Ectodermal cell (in vitro differentiated cells): ENCODE data around the gene RIPOR1.

Source experiments
- H3K27ac ChIP-seq: 2 replicates; pipeline ENCODE4 v1.7.0; 2013; ENCODE audit warnings: mild to moderate bottlenecking, low read depth, low read length; ENCODE audit not compliant: insufficient read depth, poor library complexity, severe bottlenecking
- H3K27me3 ChIP-seq: 2 replicates; pipeline ENCODE4 v1.7.0; 2013; ENCODE audit warnings: mild to moderate bottlenecking, low read length; ENCODE audit not compliant: insufficient read depth, control insufficient read depth, poor library complexity, severe bottlenecking
- H3K36me3 ChIP-seq: one replicate; pipeline ENCODE4 v1.7.0; 2013; ENCODE audit warnings: low read length; ENCODE audit not compliant: control insufficient read depth, insufficient read depth
- H3K4me1 ChIP-seq: one replicate; pipeline ENCODE4 v1.7.0; 2013; ENCODE audit warnings: low read length; ENCODE audit not compliant: control insufficient read depth, insufficient read depth
- H3K4me3 ChIP-seq: 2 replicates; pipeline ENCODE4 v1.7.0; 2013; ENCODE audit warnings: low read depth, low read length, control low read depth; ENCODE audit not compliant: insufficient read depth
- H3K9me3 ChIP-seq: 2 replicates; pipeline ENCODE4 v1.7.0; 2013; ENCODE audit warnings: mild to moderate bottlenecking, low read length, moderate library complexity; ENCODE audit not compliant: control insufficient read depth
- WGBS, 2 experiments: methylation state at CpG; one replicate each; pipeline ENCODE4 v1.1.7; 2013; ENCODE audit warnings: missing lambda C conversion rate in 2 of 2; 5-methylcytosine and 5-hydroxymethylcytosine counted together

RIPOR1 gene

DNA sequence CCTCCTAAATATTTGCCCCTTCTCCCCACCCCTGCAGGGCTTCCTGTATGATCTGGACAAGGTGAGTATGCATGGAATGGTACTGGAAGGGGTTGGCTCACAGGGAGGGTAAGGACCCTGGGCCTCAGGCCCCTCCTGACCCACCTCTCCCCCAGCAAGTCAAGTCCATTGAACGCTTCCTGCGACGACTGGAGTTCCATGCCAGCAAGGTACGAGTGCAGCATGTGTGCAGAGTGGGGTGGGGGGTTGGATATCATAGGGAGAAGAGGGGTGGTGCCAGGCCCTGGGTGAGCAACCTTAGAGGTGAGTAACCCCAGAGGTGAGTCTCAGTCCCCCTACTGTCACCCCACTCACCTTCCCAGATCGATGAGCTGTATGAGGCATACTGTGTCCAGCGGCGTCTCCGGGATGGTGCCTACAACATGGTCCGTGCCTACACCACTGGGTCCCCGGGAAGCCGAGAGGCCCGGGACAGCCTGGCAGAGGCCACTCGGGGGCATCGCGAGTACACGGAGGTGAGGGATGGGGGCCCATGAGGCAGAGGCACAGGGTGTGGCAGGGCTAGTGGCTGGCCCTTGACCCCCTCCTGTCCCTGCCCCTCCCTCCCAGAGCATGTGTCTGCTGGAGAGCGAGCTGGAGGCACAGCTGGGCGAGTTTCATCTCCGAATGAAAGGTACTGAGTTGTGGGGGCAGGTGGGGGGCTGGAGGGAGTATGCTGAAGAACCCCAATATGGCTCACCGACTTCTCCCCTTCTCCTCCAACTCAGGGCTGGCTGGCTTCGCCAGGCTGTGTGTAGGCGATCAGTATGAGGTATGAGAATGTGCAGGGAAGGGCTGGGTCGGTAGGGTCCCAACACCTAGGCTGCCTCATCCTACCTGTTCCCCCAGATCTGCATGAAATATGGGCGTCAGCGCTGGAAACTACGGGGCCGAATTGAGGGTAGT is 11.3 kb downstream of the RIPOR1 start:
- peaks cover 51% of the 10 kb centered on the region for H3K27me3 ChIP-seq
- H3K36me3 ChIP-seq = no peaks in the 10 kb centered on the region
- 91 to 93% methylated on average over 27 of the region's 27 CpGs for WGBS, 2 experiments
- no peaks in the 10 kb centered on the region for H3K9me3 ChIP-seq
- peaks cover 4% of the 10 kb centered on the region for H3K4me1 ChIP-seq
- H3K27ac ChIP-seq = no peak overlapping the region
- H3K4me3 ChIP-seq = no peak overlapping the region

- H3K27me3 ChIP-seq = peaks cover 43% of the 10 kb centered on the region
- no peaks in the 10 kb centered on the region for H3K9me3 ChIP-seq
- H3K36me3 ChIP-seq = no peaks in the 10 kb centered on the region
- H3K4me3 ChIP-seq = no peak overlapping the region
- no peak overlapping the region for H3K27ac ChIP-seq
- peaks cover 4% of the 10 kb centered on the region for H3K4me1 ChIP-seq
- 85 to 98% methylated on average over 1 of the region's 1 CpG for WGBS, 2 experiments
Observed at GRCh38 chr16:67540756-67541155, 12.1 kb downstream of the RIPOR1 start.

- Histone ChIP-seq H3K9me3 (no peaks in the 10 kb centered on the region), H3K36me3 (no peaks in the 10 kb centered on the region), H3K4me1 (peaks cover 4% of the 10 kb centered on the region), H3K27ac (no peak overlapping the region), H3K27me3 (peaks cover 34% of the 10 kb centered on the region), H3K4me3 (no peak overlapping the region)
- 88 to 91% methylated on average over 14 of the region's 14 CpGs for WGBS, 2 experiments
Observed at GRCh38 chr16:67541391-67542263, 13.0 kb downstream of the RIPOR1 start.

DNA sequence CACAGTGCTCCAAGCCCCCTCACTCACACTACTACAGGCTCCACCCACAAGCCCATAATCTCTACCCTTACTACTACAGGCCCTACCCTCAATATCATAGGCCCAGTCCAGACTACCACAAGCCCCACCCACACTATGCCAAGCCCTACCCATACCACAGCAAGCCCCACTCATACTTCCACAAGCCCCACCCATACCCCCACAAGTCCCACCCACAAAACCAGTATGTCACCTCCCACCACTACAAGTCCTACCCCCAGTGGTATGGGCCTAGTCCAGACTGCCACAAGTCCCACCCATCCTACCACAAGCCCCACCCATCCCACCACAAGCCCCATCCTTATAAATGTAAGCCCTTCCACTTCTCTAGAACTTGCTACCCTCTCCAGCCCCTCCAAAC is 13.8 kb downstream of the RIPOR1 start:
- H3K4me3 ChIP-seq = no peak overlapping the region
- no peaks in the 10 kb centered on the region for H3K36me3 ChIP-seq
- no peak overlapping the region for H3K27ac ChIP-seq
- no peaks in the 10 kb centered on the region for H3K9me3 ChIP-seq
- H3K27me3 ChIP-seq = peaks cover 26% of the 10 kb centered on the region
- H3K4me1 ChIP-seq = peaks cover 4% of the 10 kb centered on the region

GRCh38 chr16:67543036-67543435 is 14.4 kb downstream of the RIPOR1 start:
- H3K36me3 ChIP-seq = no peaks in the 10 kb centered on the region
- 94 to 95% methylated on average over 8 of the region's 8 CpGs for WGBS, 2 experiments
- H3K27me3 ChIP-seq = peaks cover 20% of the 10 kb centered on the region

GRCh38 chr16:67543582-67543981 is 15.0 kb downstream of the RIPOR1 start:
- Histone ChIP-seq H3K36me3 (no peaks in the 10 kb centered on the region), H3K4me3 (no peak overlapping the region), H3K27ac (no peak overlapping the region), H3K4me1 (no peaks in the 10 kb centered on the region), H3K27me3 (peaks cover 15% of the 10 kb centered on the region), H3K9me3 (no peaks in the 10 kb centered on the region)
- 93 to 96% methylated on average over 6 of the region's 6 CpGs for WGBS, 2 experiments

More at GRCh38 chr16:67543036-67543435, 14.4 kb downstream of the RIPOR1 start:
- peaks cover 4% of the 10 kb centered on the region for H3K4me1 ChIP-seq
- no peak overlapping the region for H3K27ac ChIP-seq
- H3K4me3 ChIP-seq = no peak overlapping the region
- no peaks in the 10 kb centered on the region for H3K9me3 ChIP-seq

- Histone ChIP-seq H3K27ac (no peak overlapping the region), H3K9me3 (no peaks in the 10 kb centered on the region), H3K27me3 (peaks cover 6% of the 10 kb centered on the region), H3K36me3 (no peaks in the 10 kb centered on the region), H3K4me1 (no peaks in the 10 kb centered on the region), H3K4me3 (no peak overlapping the region)
- WGBS, 2 experiments = 94% methylated on average over 13 of the region's 13 CpGs
Observed at GRCh38 chr16:67544329-67544841, 15.8 kb downstream of the RIPOR1 start.

DNA sequence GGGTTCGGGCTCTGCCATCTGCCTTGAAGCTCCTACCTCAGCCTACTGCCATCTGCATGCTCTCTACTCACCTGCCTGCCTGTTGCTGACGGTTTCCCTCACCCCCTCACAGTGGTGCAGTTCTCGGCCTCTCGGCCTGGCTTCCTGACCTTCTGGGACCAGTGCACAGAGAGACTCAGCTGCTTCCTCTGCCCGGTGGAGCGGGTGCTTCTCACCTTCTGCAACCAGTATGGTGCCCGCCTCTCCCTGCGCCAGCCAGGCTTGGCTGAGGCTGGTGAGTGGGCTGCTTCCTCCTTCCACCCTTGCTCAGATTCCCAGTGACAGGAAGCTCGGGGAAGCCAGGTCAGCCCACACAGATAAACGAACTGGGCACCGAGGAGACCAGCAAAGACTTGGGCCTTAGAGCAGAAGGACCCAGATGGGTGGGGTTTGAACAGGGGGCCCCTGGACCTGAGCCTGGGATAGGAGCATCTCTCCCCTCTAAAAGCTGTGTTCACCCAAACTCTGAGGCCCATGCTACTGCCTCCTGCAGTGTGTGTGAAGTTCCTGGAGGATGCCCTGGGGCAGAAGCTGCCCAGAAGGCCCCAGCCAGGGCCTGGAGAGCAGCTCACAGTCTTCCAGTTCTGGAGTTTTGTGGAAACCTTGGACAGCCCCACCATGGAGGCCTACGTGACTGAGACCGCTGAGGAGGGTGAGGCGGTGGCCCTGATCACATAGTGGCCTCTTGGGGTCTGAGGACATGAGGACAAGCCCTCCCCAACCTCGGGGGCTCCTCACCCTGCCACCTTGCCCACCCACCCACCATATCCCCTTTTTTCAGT is 16.4 kb downstream of the RIPOR1 start:
- Histone ChIP-seq H3K9me3 (no peaks in the 10 kb centered on the region), H3K36me3 (no peaks in the 10 kb centered on the region), H3K4me3 (no peak overlapping the region), H3K27me3 (no peaks in the 10 kb centered on the region), H3K4me1 (no peaks in the 10 kb centered on the region), H3K27ac (no peak overlapping the region)
- WGBS, 2 experiments = 95% methylated on average over 15 of the region's 15 CpGs

DNA sequence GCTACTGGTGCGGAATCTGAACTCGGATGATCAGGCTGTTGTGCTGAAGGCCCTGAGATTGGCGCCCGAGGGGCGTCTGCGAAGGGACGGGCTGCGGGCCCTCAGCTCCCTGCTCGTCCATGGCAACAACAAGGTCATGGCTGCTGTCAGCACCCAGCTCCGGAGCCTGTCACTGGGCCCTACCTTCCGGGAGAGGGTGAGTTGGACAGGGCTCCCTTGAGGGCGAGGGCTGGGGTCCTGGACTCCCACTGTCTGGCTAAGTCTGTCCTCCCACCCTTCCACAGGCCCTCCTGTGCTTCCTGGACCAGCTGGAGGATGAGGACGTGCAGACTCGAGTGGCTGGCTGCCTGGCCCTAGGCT is 17.0 kb downstream of the RIPOR1 start:
- no peak overlapping the region for H3K27ac ChIP-seq
- H3K36me3 ChIP-seq = no peaks in the 10 kb centered on the region
- WGBS, 2 experiments = 94 to 96% methylated on average over 14 of the region's 14 CpGs
- H3K27me3 ChIP-seq = no peaks in the 10 kb centered on the region
- no peaks in the 10 kb centered on the region for H3K4me1 ChIP-seq
- no peak overlapping the region for H3K4me3 ChIP-seq
- H3K9me3 ChIP-seq = no peaks in the 10 kb centered on the region
